ENCODE results near the gene CENPU.

DNA sequence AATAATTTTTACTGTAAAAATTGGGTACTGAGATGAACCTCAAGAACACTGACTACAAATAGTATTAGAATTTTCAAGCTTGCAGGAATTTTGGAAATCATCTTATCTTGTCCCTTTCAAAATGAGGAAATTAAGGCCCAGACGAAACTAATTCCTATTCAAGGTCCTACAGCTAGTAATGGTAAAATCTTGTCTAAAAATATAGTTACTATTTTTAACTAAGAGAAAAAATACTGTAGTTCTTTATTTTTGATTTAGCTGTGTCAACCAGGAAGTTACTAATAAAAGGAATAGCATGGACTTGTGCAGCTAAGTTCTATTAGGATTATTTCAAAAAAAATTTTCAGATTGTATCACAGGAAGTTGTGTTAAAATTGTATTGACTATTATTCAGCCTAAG lies 71.7 kb downstream of the CENPU start:
- TF ChIP-seq LEF1 (IDR thresholded peaks at IDR 0.05; ENCODE audit: borderline replicate concordance) (no peak), ELF4 (IDR thresholded peaks at IDR 0.05) (no peak)
